Dermis lymphatic vessel endothelial cell (primary cell): ENCODE data around the gene DNAH17. TPM values are rescaled to one million over a fixed set of nuclear protein-coding genes. Genes with fewer than 3 reads are reported as not detected.

Experiments
- total RNA-seq: library from RNA; depleted of rRNA; stranded (reverse); fragments of >200 nt; gene quantifications from 2 replicates; pipeline ENCODE4 v1.2.1, GENCODE V29; 2014

Gene DNAH17, protein sequence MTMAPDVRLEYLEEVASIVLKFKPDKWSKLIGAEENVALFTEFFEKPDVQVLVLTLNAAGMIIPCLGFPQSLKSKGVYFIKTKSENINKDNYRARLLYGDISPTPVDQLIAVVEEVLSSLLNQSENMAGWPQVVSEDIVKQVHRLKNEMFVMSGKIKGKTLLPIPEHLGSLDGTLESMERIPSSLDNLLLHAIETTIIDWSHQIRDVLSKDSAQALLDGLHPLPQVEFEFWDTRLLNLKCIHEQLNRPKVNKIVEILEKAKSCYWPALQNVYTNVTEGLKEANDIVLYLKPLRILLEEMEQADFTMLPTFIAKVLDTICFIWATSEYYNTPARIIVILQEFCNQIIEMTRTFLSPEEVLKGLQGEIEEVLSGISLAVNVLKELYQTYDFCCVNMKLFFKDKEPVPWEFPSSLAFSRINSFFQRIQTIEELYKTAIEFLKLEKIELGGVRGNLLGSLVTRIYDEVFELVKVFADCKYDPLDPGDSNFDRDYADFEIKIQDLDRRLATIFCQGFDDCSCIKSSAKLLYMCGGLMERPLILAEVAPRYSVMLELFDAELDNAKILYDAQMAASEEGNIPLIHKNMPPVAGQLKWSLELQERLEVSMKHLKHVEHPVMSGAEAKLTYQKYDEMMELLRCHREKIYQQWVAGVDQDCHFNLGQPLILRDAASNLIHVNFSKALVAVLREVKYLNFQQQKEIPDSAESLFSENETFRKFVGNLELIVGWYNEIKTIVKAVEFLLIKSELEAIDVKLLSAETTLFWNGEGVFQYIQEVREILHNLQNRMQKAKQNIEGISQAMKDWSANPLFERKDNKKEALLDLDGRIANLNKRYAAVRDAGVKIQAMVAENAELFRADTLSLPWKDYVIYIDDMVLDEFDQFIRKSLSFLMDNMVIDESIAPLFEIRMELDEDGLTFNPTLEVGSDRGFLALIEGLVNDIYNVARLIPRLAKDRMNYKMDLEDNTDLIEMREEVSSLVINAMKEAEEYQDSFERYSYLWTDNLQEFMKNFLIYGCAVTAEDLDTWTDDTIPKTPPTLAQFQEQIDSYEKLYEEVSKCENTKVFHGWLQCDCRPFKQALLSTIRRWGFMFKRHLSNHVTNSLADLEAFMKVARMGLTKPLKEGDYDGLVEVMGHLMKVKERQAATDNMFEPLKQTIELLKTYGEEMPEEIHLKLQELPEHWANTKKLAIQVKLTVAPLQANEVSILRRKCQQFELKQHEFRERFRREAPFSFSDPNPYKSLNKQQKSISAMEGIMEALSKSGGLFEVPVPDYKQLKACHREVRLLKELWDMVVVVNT (N-terminal part only)
- 0.09 and 0.76 TPM in 2 replicates for total RNA-seq

DNA sequence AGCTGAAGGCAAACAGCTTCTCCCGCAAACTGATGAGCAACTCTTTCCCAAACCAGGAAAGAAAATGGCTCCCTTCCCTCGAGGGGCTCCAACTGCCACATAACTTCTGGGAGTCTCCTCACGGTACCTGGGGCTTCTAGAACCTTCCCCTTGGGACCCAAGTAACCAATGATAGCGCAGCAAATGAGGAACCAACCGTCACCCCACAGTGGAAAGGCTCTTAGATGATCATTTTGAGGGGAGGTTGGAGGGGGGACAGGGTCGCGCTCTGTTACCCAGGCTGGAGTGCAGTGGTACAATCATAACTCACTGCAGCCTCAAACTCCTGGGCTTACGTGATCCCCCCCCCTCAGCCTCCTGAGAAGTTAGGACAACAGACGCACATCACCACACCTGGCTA is at the start of gene DNAH17:
TSS of gene DNAH17 (minus strand) at position 101 of the 400 bp plus-strand sequence. CDS start 2,339 bp downstream, outside the sequence.

DNA sequence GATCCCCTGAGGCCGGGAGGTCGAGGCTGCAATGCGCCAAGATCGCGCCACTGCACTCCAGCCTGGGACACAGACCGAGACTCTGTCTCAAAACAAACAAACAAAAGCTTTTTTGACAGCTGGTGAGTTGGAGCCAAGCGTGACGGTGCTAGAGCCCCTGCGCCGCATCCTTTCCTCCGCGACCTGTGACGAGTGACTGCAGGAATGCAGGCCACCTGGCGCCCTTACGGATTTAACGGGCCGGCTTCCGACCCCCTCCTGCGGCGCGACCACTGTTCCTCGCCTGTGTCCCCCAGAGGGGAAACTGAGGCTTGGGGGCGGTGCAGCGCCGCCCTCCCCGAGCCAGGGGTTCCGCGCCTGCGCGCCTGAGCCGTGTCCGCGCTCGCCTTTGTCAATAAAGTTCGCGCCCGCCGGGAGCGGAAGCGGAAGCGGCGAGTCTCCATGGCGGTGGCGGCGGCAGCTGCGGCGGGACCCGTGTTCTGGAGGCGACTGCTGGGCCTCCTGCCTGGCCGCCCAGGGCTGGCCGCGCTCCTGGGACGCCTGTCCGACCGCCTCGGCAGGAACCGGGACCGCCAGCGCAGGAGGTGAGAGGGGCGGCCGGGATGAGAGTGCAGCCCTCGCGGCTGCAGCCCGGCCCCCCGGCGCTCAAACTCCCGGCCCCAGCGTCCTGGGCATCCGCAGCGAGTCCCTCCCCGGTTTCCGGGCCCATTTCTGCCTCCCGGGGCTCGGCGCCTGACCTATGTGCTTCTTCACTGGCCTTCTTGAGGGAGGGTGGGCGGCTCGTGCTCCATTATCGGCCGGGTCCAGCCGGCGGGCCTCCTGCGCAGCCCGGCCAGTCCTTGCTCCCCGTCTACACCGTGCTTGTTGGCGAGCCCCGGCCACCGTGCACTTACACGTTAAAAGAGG is 198.7 kb downstream of the DNAH17 start, which contains the start of gene PGS1:
TSS of gene PGS1 (plus strand) at position 425 of the 906 bp plus-strand sequence. CDS start at position 442, 17 bp downstream.

Other genes starting within 250 kb of the DNAH17 start
- 67.0 and 105 TPM in 2 replicates for gene SOCS3, start 217.3 kb downstream of the DNAH17 start, total RNA-seq
- gene PGS1, start 198.7 kb downstream of the DNAH17 start, total RNA-seq, result 27.6 and 29.3 TPM in 2 replicates
- 19.8 and 24.9 TPM in 2 replicates for gene CYTH1, start 204.9 kb upstream of the DNAH17 start, total RNA-seq